ENCODE data around the gene TMEM145. TPM values are rescaled to one million over a fixed set of nuclear protein-coding genes. Genes with fewer than 3 reads are reported as not detected.
"Not testable (repeated sequence)": the region's sequence is repeated elsewhere in the genome, so short reads cannot be mapped to it uniquely, and the experiment has no call there.

Gene TMEM145
- total RNA-seq, 1 donor from 2014 or later, result 0.92 TPM

- DNase-seq (ENCODE audit: low spot score in 2 of 2, unreplicated experiment in 2 of 2), result no peak
- Mint-ChIP-seq H3K4me1 (peaks cover 27% of the 10 kb centered on the region), H3K27ac (no peak overlapping the region), H3K27me3 (ENCODE audit: low read depth) (peaks cover 24% of the 10 kb centered on the region), H3K36me3 (peaks cover 3% of the 10 kb centered on the region), H3K4me3 (peak overlapping the region; percentile 85), H3K9me3 (no peaks in the 10 kb centered on the region)
- TF ChIP-seq CTCF (IDR thresholded peaks at IDR 0.05; ENCODE audit: unreplicated experiment), result no peak
Measured at GRCh38 chr19:42327381-42327780, 14.3 kb downstream of the TMEM145 start.

- H3K27me3 Mint-ChIP-seq (ENCODE audit: low read depth), result peaks cover 17% of the 10 kb centered on the region
- peaks cover 27% of the 10 kb centered on the region for H3K4me1 Mint-ChIP-seq
- TF ChIP-seq CTCF (IDR thresholded peaks at IDR 0.05; ENCODE audit: unreplicated experiment), result no peak
- no peak overlapping the region for H3K4me3 Mint-ChIP-seq
- no peaks in the 10 kb centered on the region for H3K9me3 Mint-ChIP-seq
- DNase-seq (ENCODE audit: low spot score in 2 of 2, unreplicated experiment in 2 of 2), result no peak
- H3K36me3 Mint-ChIP-seq, result peaks cover 3% of the 10 kb centered on the region
- H3K27ac Mint-ChIP-seq, result no peak overlapping the region
Measured at GRCh38 chr19:42328106-42328505, 15.0 kb downstream of the TMEM145 start.

GRCh38 chr19:42328854-42329253 is 15.7 kb downstream of the TMEM145 start:
- no peak for DNase-seq (ENCODE audit: low spot score in 2 of 2, unreplicated experiment in 2 of 2)
- no peaks in the 10 kb centered on the region for H3K9me3 Mint-ChIP-seq
- no peak overlapping the region for H3K4me3 Mint-ChIP-seq
- H3K27me3 Mint-ChIP-seq (ENCODE audit: low read depth), result peaks cover 10% of the 10 kb centered on the region
- peaks cover 3% of the 10 kb centered on the region for H3K36me3 Mint-ChIP-seq
- no peak overlapping the region for H3K27ac Mint-ChIP-seq
- TF ChIP-seq CTCF (IDR thresholded peaks at IDR 0.05; ENCODE audit: unreplicated experiment), result no peak
- peaks cover 27% of the 10 kb centered on the region for H3K4me1 Mint-ChIP-seq

DNA sequence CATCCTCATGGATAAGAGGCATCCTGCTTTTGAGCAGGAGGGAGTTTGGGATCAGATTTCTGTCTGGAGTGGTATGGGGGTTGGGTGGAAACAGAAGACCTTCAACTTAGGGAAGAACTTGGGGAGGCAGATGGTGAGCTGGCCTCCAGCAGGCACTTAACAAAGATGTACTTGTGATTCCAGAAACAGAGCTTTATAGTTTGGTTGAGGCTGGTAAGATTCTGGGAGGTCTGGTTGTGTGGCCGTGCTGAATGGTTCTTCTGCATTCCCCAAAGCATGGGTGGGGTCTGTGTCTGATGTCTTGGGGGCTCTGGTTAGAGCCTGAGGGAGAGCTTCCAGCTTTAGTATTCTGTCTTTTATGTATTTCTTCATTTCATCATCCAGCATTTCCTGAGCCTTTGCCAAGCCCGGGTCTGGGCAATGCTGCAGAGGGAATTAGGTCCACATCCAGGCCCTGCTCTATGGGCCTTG is 17.2 kb downstream of the TMEM145 start:
- DNase-seq (ENCODE audit: low spot score in 2 of 2, unreplicated experiment in 2 of 2), result no peak

DNA sequence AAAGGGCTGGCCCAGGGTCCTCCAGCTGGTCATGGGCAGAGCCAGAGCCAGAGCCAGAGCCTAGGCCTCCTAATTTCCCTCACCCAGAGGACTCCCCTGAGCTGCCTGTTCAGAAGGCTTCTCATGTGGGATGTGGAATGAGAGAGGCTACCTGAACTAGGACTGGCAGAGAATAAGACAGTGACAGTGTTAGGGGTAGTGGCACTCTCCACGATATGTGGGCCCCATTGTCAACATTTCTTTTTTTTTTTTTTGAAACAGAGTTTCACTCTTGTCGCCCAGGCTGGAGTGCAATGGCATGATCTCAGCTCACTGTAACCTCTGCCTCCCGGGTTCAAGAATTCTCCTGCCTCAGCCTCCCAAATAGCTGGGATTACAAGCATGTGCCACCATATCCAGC is 18.2 kb downstream of the TMEM145 start:
- not testable (repeated sequence) for DNase-seq (ENCODE audit: low spot score in 2 of 2, unreplicated experiment in 2 of 2); H3K27me3 Mint-ChIP-seq (ENCODE audit: low read depth)

More for the DNA sequence above, 17.2 kb downstream of the TMEM145 start:
- Mint-ChIP-seq H3K4me1 (peaks cover 22% of the 10 kb centered on the region), H3K36me3 (no peaks in the 10 kb centered on the region), H3K27me3 (ENCODE audit: low read depth) (peaks cover under 1% of the 10 kb centered on the region), H3K9me3 (no peaks in the 10 kb centered on the region), H3K27ac (no peak overlapping the region), H3K4me3 (no peak overlapping the region)
- TF ChIP-seq CTCF (IDR thresholded peaks at IDR 0.05; ENCODE audit: unreplicated experiment), result no peak

GRCh38 chr19:42332059-42332458 is 18.9 kb downstream of the TMEM145 start:
- no peaks in the 10 kb centered on the region for H3K27me3 Mint-ChIP-seq (ENCODE audit: low read depth)
- H3K27ac Mint-ChIP-seq, result no peak overlapping the region
- H3K9me3 Mint-ChIP-seq, result no peaks in the 10 kb centered on the region
- no peaks in the 10 kb centered on the region for H3K36me3 Mint-ChIP-seq
- DNase-seq (ENCODE audit: low spot score in 2 of 2, unreplicated experiment in 2 of 2), result no peak
- H3K4me3 Mint-ChIP-seq, result no peak overlapping the region
- no peak for TF ChIP-seq CTCF (IDR thresholded peaks at IDR 0.05; ENCODE audit: unreplicated experiment)
- peaks cover 13% of the 10 kb centered on the region for H3K4me1 Mint-ChIP-seq

More for the DNA sequence above, 18.2 kb downstream of the TMEM145 start:
- H3K4me1 Mint-ChIP-seq, result peaks cover 21% of the 10 kb centered on the region
- not testable (repeated sequence) for H3K27ac Mint-ChIP-seq, H3K9me3 Mint-ChIP-seq, H3K36me3 Mint-ChIP-seq, H3K4me3 Mint-ChIP-seq

Data from mesothelial cell of epicardium (in vitro differentiated cells).